CD14-positive monocyte (primary cell): ENCODE measurements around the gene COMT. TPM values are rescaled to one million over a fixed set of nuclear protein-coding genes. Genes with fewer than 3 reads are reported as not detected.
"Not testable (repeated sequence)": the region's sequence is repeated elsewhere in the genome, so short reads cannot be mapped to it uniquely, and the experiment has no call there.

ENCODE experiments used
- DNase-seq, 3 donors: peaks; one replicate each; pipeline ENCODE4 v3.0.0-alpha.2; 2011 to 2022
- H2AFZ ChIP-seq: 2 replicates; pipeline ENCODE4 v1.6.0; 2012; ENCODE audit warnings: mild to moderate bottlenecking, low read depth, low read length, inconsistent platforms; ENCODE audit not compliant: insufficient read depth, poor library complexity, severe bottlenecking
- H3K27ac ChIP-seq, 2 donors: 1 replicate in 1 of 2; 2 replicates in 1 of 2; pipeline ENCODE4 v1.5.1; 2012 to 2013; ENCODE audit warnings: low read length in 2 of 2, control low read depth in 1 of 2, inconsistent platforms in 1 of 2, low read depth in 1 of 2, mild to moderate bottlenecking in 1 of 2
- H3K27me3 ChIP-seq, 2 donors: one replicate each; pipeline versions ENCODE4 v1.6.0 to v1.6.1; 2011 to 2013; ENCODE audit warnings: low read length in 2 of 2; ENCODE audit not compliant: control insufficient read depth in 2 of 2, insufficient read depth in 2 of 2
- H3K36me3 ChIP-seq, 2 donors: replicated peaks in 1 of 2; 1 replicate in 1 of 2; 2 replicates in 1 of 2; pipeline versions ENCODE4 v1.5.1 to v1.6.1; 2012 to 2013; ENCODE audit warnings: low read length in 2 of 2, control low read depth in 1 of 2, inconsistent platforms in 1 of 2, mild to moderate bottlenecking in 1 of 2; ENCODE audit not compliant: insufficient read depth in 2 of 2, control insufficient read depth in 1 of 2
- H3K4me1 ChIP-seq, 2 donors: 1 replicate in 1 of 2; 2 replicates in 1 of 2; pipeline versions ENCODE4 v1.5.1 to v1.6.1; 2012 to 2013; ENCODE audit warnings: low read length in 2 of 2, control low read depth in 1 of 2, inconsistent platforms in 1 of 2, mild to moderate bottlenecking in 1 of 2, moderate library complexity in 1 of 2; ENCODE audit not compliant: insufficient read depth in 2 of 2, control insufficient read depth in 1 of 2
- H3K4me2 ChIP-seq: replicated peaks from 2 replicates; pipeline ENCODE3; 2012; ENCODE audit warnings: low read length, moderate library complexity, mild to moderate bottlenecking; ENCODE audit not compliant: poor library complexity, severe bottlenecking; ENCODE audit errors: extremely low read depth
- H3K4me3 ChIP-seq, 3 experiments: fragments of 200-600 bp in 1 of 3; sonication (generic) in 1 of 3; replicated peaks in 1 of 3; 1 replicate in 2 of 3; 2 replicates in 1 of 3; pipeline ENCODE4 v1.5.1; 2011 to 2013; ENCODE audit warnings: low read length in 3 of 3, mild to moderate bottlenecking in 3 of 3, control low read depth in 2 of 3, low read depth in 2 of 3, inconsistent platforms in 1 of 3, moderate library complexity in 1 of 3
- H3K79me2 ChIP-seq: 2 replicates; pipeline ENCODE4 v1.6.0; 2012; ENCODE audit warnings: mild to moderate bottlenecking, control low read depth, inconsistent platforms, low read length, moderate library complexity; ENCODE audit not compliant: insufficient read depth
- H3K9ac ChIP-seq: 2 replicates; pipeline ENCODE4 v1.6.0; 2017; ENCODE audit warnings: low read length, mild to moderate bottlenecking; ENCODE audit not compliant: insufficient read depth, poor library complexity, severe bottlenecking
- H3K9me3 ChIP-seq, 2 donors: replicated peaks in 1 of 2; 1 replicate in 1 of 2; 2 replicates in 1 of 2; pipeline versions ENCODE4 v1.5.1 to v1.6.1; 2012 to 2013; ENCODE audit warnings: low read length in 2 of 2, control low read depth in 1 of 2; ENCODE audit not compliant: control insufficient read depth in 1 of 2, insufficient read depth in 1 of 2
- H4K20me1 ChIP-seq: 2 replicates; pipeline ENCODE4 v1.6.0; 2012; ENCODE audit warnings: mild to moderate bottlenecking, low read length, control low read depth, moderate library complexity; ENCODE audit not compliant: insufficient read depth
- H3K27ac Mint-ChIP-seq, 7 donors: one replicate each; pipeline ENCODE4 v1.8.0; 2020; ENCODE audit warnings: mild to moderate bottlenecking in 7 of 7, mixed read lengths in 7 of 7, moderate library complexity in 6 of 7, inconsistent platforms in 2 of 7
- H3K27me3 Mint-ChIP-seq, 3 donors: one replicate each; pipeline ENCODE4 v1.8.0; 2021 to 2022; ENCODE audit warnings: low read depth in 3 of 3, mild to moderate bottlenecking in 3 of 3, mixed read lengths in 3 of 3, moderate library complexity in 3 of 3, inconsistent platforms in 1 of 3
- H3K36me3 Mint-ChIP-seq, 2 donors: one replicate each; pipeline ENCODE4 v1.8.0; 2020; ENCODE audit warnings: mixed read lengths in 2 of 2, inconsistent platforms in 1 of 2, mild to moderate bottlenecking in 1 of 2
- H3K4me1 Mint-ChIP-seq: one replicate; pipeline ENCODE4 v1.8.0; 2020; ENCODE audit warnings: mild to moderate bottlenecking, mixed read lengths
- H3K4me3 Mint-ChIP-seq, 2 donors: one replicate each; pipeline ENCODE4 v1.8.0; 2020; ENCODE audit warnings: mild to moderate bottlenecking in 2 of 2, mixed read lengths in 2 of 2, moderate library complexity in 1 of 2
- H3K9me3 Mint-ChIP-seq, 7 donors: one replicate each; pipeline ENCODE4 v1.8.0; 2020 to 2022; ENCODE audit warnings: mixed read lengths in 7 of 7, mild to moderate bottlenecking in 6 of 7, moderate library complexity in 6 of 7, inconsistent platforms in 2 of 7
- CTCF ChIP-seq: fragments of 200-600 bp; IDR thresholded peaks from one replicate; pipeline ENCODE4 v1.8.0; 2022; ENCODE audit warnings: antibody characterized with exemption, mild to moderate bottlenecking
- WGBS: methylation state at CpG from one replicate; pipeline ENCODE4 v1.1.5; 2013; ENCODE audit warnings: missing lambda C conversion rate; ENCODE audit not compliant: insufficient coverage; 5-methylcytosine and 5-hydroxymethylcytosine counted together
- intact Hi-C, 2 donors: fragments of 100-400 bp; cut with micrococcal nuclease; formaldehyde crosslinking; loops; one replicate each; pipeline versions ENCODE4 v1.15.0 to v1.15.1; 2023
- polyA plus RNA-seq, 3 donors: library from polyadenylated mRNA; depleted of rRNA in 1 of 3; unstranded in 2 of 3; stranded (reverse) in 1 of 3; fragments of 300-500 nt in 2 of 3; fragments of >200 nt in 1 of 3; fragmentation: Illumina TruSeq in 2 of 3; gene quantifications; 1 replicate in 2 of 3; 2 replicates in 1 of 3; pipeline ENCODE4 v1.2.3, GENCODE V29; 2012 to 2021

The COMT gene
- polyA plus RNA-seq, 3 donors = 314 to 400 (median 329) TPM

- Mint-ChIP-seq H3K4me3 (no peak overlapping the region), H3K9me3 (no peaks in the 10 kb centered on the region), H3K27ac (peak overlapping the region in 2 of 7 donors; percentile 27 to 74), H3K27me3 (peaks cover 0 to 3% (median 0%) of the 10 kb centered on the region in 3 donors), H3K36me3 (peaks cover 45 to 79% of the 10 kb centered on the region in 2 donors), H3K4me1 (peaks cover 3% of the 10 kb centered on the region)
- peaks cover 30% of the 10 kb centered on the region for H4K20me1 ChIP-seq
- H3K9ac ChIP-seq = no peak overlapping the region
- 100% methylated on average over 3 of the region's 3 CpGs for WGBS
- no peaks in the 10 kb centered on the region for H3K27me3 ChIP-seq
- intact Hi-C loops = no loop called here
- H2AFZ ChIP-seq = no peak overlapping the region
- DNase-seq = no peak
- no peaks in the 10 kb centered on the region for H3K9me3 ChIP-seq
- H3K36me3 ChIP-seq = peaks cover 53 to 70% of the 10 kb centered on the region in 2 donors
- H3K4me3 ChIP-seq = no peak overlapping the region
- H3K79me2 ChIP-seq = no peaks in the 10 kb centered on the region
- no peak overlapping the region for H3K4me2 ChIP-seq
- no peak for TF ChIP-seq CTCF
- no peak overlapping the region for H3K27ac ChIP-seq
- H3K4me1 ChIP-seq = no peaks in the 10 kb centered on the region
Observed at GRCh38 chr22:19921544-19922081, 20.0 kb upstream of the COMT start.

DNA sequence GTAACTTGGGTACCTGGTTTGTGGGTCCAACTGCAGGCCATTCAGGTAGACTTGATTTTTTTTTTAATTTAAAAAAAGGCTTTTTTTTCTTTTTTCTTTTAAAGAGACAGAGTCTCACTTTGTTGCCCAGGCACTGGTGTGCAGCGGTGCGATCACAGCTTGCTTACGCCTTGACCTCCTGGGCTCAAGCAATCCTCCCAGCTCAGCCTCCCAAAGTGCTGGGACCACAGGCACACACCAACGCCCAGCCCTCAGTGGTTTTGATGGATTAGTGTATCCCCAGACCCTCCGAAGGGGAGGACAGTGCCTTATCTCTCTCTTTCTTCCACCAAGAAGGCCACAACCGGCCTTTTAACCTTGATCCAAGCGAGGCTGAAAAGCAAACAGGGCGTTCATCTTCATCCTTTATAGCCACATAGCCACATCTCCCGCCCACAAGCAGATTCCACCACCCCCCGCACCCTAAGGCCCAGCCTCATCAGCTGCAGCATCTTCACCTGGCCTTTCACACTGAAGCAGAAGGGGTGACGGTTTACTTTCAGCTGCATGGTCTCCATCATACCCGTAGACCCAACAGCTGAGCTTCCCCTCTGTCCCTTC is 17.6 kb upstream of the COMT start:
- 89% methylated on average over 10 of the region's 12 CpGs for WGBS
- intact Hi-C loops = no loop called here
- Mint-ChIP-seq H3K27ac (no peak overlapping the region), H3K36me3 (peaks cover 33 to 62% of the 10 kb centered on the region in 2 donors), H3K4me1 (peaks cover 9% of the 10 kb centered on the region), H3K27me3 (peaks cover 0 to 3% (median 0%) of the 10 kb centered on the region in 3 donors), H3K9me3 (no peaks in the 10 kb centered on the region), H3K4me3 (no peak overlapping the region)
- Histone ChIP-seq H3K79me2 (no peaks in the 10 kb centered on the region), H3K9ac (no peak overlapping the region), H3K4me1 (peaks cover 6 to 9% of the 10 kb centered on the region in 2 donors), H3K9me3 (no peaks in the 10 kb centered on the region), H3K4me2 (no peak overlapping the region), H3K27ac (no peak overlapping the region), H4K20me1 (peaks cover 26% of the 10 kb centered on the region), H3K4me3 (no peak overlapping the region), H2AFZ (no peak overlapping the region), H3K27me3 (no peaks in the 10 kb centered on the region), H3K36me3 (peaks cover 29 to 51% of the 10 kb centered on the region in 2 donors)
- no peak for TF ChIP-seq CTCF
- DNase-seq = no peak

GRCh38 chr22:19926028-19926427 is 15.5 kb upstream of the COMT start:
- H3K4me2 ChIP-seq, DNase-seq, H3K27ac ChIP-seq, H3K9me3 Mint-ChIP-seq, H2AFZ ChIP-seq, H3K9ac ChIP-seq, H3K9me3 ChIP-seq, H3K27ac Mint-ChIP-seq, H3K27me3 Mint-ChIP-seq, intact Hi-C loops, H3K79me2 ChIP-seq, H3K4me3 Mint-ChIP-seq, H3K27me3 ChIP-seq, H3K4me3 ChIP-seq: not testable (repeated sequence)
- H3K36me3 Mint-ChIP-seq = peaks cover 45 to 54% of the 10 kb centered on the region in 2 donors
- Histone ChIP-seq H3K4me1 (peaks cover 9 to 15% of the 10 kb centered on the region in 2 donors), H3K36me3 (peaks cover 17 to 49% of the 10 kb centered on the region in 2 donors), H4K20me1 (peaks cover 16% of the 10 kb centered on the region)
- WGBS = no CpG with 5 or more reads among the region's 11 CpGs
- H3K4me1 Mint-ChIP-seq = peaks cover 13% of the 10 kb centered on the region
